GM23338 (cell line): ENCODE data around the gene ZNF142. TPM values are rescaled to one million over a fixed set of nuclear protein-coding genes. Genes with fewer than 3 reads are reported as not detected.

Experiments
- ATAC-seq: fragments of 200-7000 bp; cut with Tn5 transposase; 3 replicates; pipeline ENCODE4 v1.9.1; 2020
- DNase-seq: peaks from one replicate; pipeline ENCODE4 v3.0.0-alpha.2; 2015; ENCODE audit warnings: low spot score
- H2AFZ ChIP-seq: fragments of 200-600 bp; sonication (generic); 2 replicates; pipeline ENCODE4 v1.8.0; 2016; ENCODE audit warnings: antibody characterized with exemption, mild to moderate bottlenecking, moderate library complexity
- H3F3A ChIP-seq: fragments of 200-600 bp; sonication (generic); replicated peaks from 2 replicates; pipeline ENCODE4 v1.8.0; 2017; ENCODE audit warnings: antibody characterized with exemption, mixed run types, low read depth
- H3K27ac ChIP-seq: fragments of 200-600 bp; sonication (generic); 2 replicates; pipeline ENCODE4 v1.6.1; 2016; ENCODE audit warnings: low read depth
- H3K27me3 ChIP-seq: fragments of 200-600 bp; sonication (generic); 2 replicates; pipeline ENCODE4 v1.8.0; 2016; ENCODE audit warnings: mild to moderate bottlenecking, mixed run types, moderate library complexity; ENCODE audit not compliant: insufficient read depth
- H3K36me3 ChIP-seq: fragments of 200-600 bp; sonication (generic); 2 replicates; pipeline ENCODE4 v1.8.0; 2016; ENCODE audit warnings: mild to moderate bottlenecking; ENCODE audit not compliant: insufficient read depth
- H3K4me1 ChIP-seq: fragments of 200-600 bp; sonication (generic); 2 replicates; pipeline ENCODE4 v1.8.0; 2016; ENCODE audit warnings: mild to moderate bottlenecking, moderate library complexity; ENCODE audit not compliant: insufficient read depth
- H3K4me2 ChIP-seq: fragments of 200-600 bp; sonication (generic); 2 replicates; pipeline ENCODE4 v1.7.1; 2017; ENCODE audit warnings: mixed run types
- H3K4me3 ChIP-seq: fragments of 200-600 bp; sonication (generic); 2 replicates; pipeline ENCODE4 v1.6.1; 2016; ENCODE audit warnings: mixed run types
- H3K79me2 ChIP-seq: fragments of 200-600 bp; sonication (generic); replicated peaks from 2 replicates; pipeline ENCODE4 v1.8.0; 2017; ENCODE audit warnings: mild to moderate bottlenecking; ENCODE audit not compliant: insufficient read depth
- H3K9me2 ChIP-seq: fragments of 200-600 bp; sonication (generic); 2 replicates; pipeline ENCODE4 v1.8.0; 2017; ENCODE audit not compliant: insufficient read depth
- H4K20me1 ChIP-seq: fragments of 200-600 bp; sonication (generic); replicated peaks from 2 replicates; pipeline ENCODE4 v1.8.0; 2017; ENCODE audit warnings: mild to moderate bottlenecking; ENCODE audit not compliant: insufficient read depth
- H3K27ac Mint-ChIP-seq: 2 replicates; pipeline ENCODE4 v1.8.0; 2020; ENCODE audit warnings: inconsistent platforms, mild to moderate bottlenecking, moderate library complexity, mixed read lengths
- H3K27me3 Mint-ChIP-seq: 3 replicates; pipeline ENCODE4 v1.8.0; 2022; ENCODE audit warnings: low read depth, mild to moderate bottlenecking, moderate library complexity, mixed read lengths, inconsistent platforms; ENCODE audit not compliant: insufficient read depth, poor library complexity
- H3K36me3 Mint-ChIP-seq: 3 replicates; pipeline ENCODE4 v1.8.0; 2021; ENCODE audit warnings: low read depth, mild to moderate bottlenecking, inconsistent platforms, moderate library complexity, mixed read lengths
- H3K4me1 Mint-ChIP-seq: 3 replicates; pipeline ENCODE4 v1.8.0; 2020; ENCODE audit warnings: mild to moderate bottlenecking, inconsistent platforms, mixed read lengths
- H3K4me3 Mint-ChIP-seq: 3 replicates; pipeline ENCODE4 v1.8.0; 2021; ENCODE audit warnings: moderate library complexity, mild to moderate bottlenecking, inconsistent platforms, mixed read lengths
- H3K9me3 Mint-ChIP-seq: 3 replicates; pipeline ENCODE4 v1.8.0; 2020; ENCODE audit warnings: moderate library complexity, mild to moderate bottlenecking, inconsistent platforms, mixed read lengths
- CREB1 ChIP-seq: fragments of 250-450 bp; sonication (Bioruptor Pico); IDR thresholded peaks from 2 replicates; pipeline ENCODE4 v1.5.0; 2020; ENCODE audit warnings: low read depth, mild to moderate bottlenecking, moderate library complexity
- EZH2phosphoT487 ChIP-seq: fragments of 200-600 bp; sonication (generic); IDR thresholded peaks from one replicate; pipeline ENCODE4 v1.8.1; 2018; ENCODE audit warnings: antibody characterized with exemption; ENCODE audit not compliant: unreplicated experiment
- NANOG ChIP-seq: IDR thresholded peaks from 2 replicates; pipeline ENCODE4 v1.6.1; 2016; ENCODE audit warnings: antibody characterized with exemption, borderline replicate concordance
- POLR2AphosphoS5 ChIP-seq: IDR thresholded peaks from 2 replicates; pipeline ENCODE4 v1.6.1; 2016; ENCODE audit warnings: antibody characterized with exemption, low read depth
- STAT1 ChIP-seq: IDR thresholded peaks from one replicate; pipeline ENCODE4 v1.6.1; 2016; ENCODE audit warnings: antibody characterized with exemption; ENCODE audit not compliant: unreplicated experiment
- ZNF114 ChIP-seq: fragments of 250-450 bp; sonication (Bioruptor Pico); IDR thresholded peaks from 2 replicates; pipeline ENCODE4 v1.5.0; 2020; ENCODE audit warnings: mild to moderate bottlenecking, moderate library complexity
- polyA plus RNA-seq: library from polyadenylated mRNA; unstranded; fragments of >200 nt; fragmentation: Nextera tagmentation; extraction: Ambion mirVana; gene quantifications from 2 replicates; pipeline ENCODE4 v1.2.1, GENCODE V29; 2016
- total RNA-seq: library from RNA; depleted of rRNA; stranded (reverse); fragments of >200 nt; shearing (Covaris generic); gene quantifications from 2 replicates; pipeline ENCODE4 v1.2.3, GENCODE V29; 2014
- TF ChIP-seq, protein P1 (sequence below): IDR thresholded peaks from 2 replicates; pipeline ENCODE4 v1.6.1; 2016; ENCODE audit warnings: antibody characterized with exemption
- TF ChIP-seq, protein P2 (sequence below): IDR thresholded peaks from one replicate; pipeline ENCODE4 v1.6.1; 2018; ENCODE audit warnings: antibody characterized with exemption; ENCODE audit not compliant: unreplicated experiment
- TF ChIP-seq, protein P3 (sequence below): fragments of 250-450 bp; sonication (Bioruptor Pico); IDR thresholded peaks from 2 replicates; pipeline ENCODE4 v1.5.0; 2020; ENCODE audit warnings: mild to moderate bottlenecking, moderate library complexity
- TF ChIP-seq, protein P4 (sequence below), 2 experiments: fragments of 200-600 bp in 1 of 2; sonication (generic) in 1 of 2; conservative IDR thresholded peaks; 2 replicates each; pipeline versions ENCODE4 v1.5.1 to v1.6.1; 2016 to 2017; ENCODE audit warnings: antibody characterized with exemption in 2 of 2, low read depth in 2 of 2, mild to moderate bottlenecking in 2 of 2, moderate library complexity in 1 of 2

Gene ZNF142
- total and polyA plus RNA-seq, 2 experiments from 2014 or later, result 14.9 to 32.8 TPM

DNA sequence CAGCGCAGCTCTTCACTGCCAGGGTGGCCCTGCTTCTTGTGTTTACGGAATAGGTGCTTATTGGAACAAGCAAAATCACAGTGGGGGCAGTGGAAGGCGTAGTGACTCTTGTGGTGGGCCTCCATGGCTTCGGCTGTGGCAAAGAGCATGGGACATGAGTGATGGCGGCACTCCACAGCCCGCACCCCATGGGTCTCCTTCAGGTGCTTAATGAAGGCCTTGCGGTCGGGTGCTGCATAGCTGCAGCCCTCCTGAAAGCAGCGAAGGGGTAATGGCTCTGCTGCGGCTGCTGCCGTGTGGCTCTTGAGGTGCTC, 10.7 kb downstream of the ZNF142 start:
- H3K36me3 ChIP-seq, result peaks cover 56% of the 10 kb centered on the region
- no peaks in the 10 kb centered on the region for H3K9me2 ChIP-seq
- Mint-ChIP-seq H3K4me1 (no peaks in the 10 kb centered on the region), H3K9me3 (no peaks in the 10 kb centered on the region), H3K4me3 (no peak overlapping the region), H3K36me3 (peaks cover 78% of the 10 kb centered on the region), H3K27me3 (peaks cover 3% of the 10 kb centered on the region), H3K27ac (no peak overlapping the region)
- no peak overlapping the region for H3K4me3 ChIP-seq
- TF ChIP-seq ZNF114 (CRISPR knock-in tag), result no peak
- no peak for TF ChIP-seq POLR2AphosphoS5
- TF ChIP-seq, protein P1, sequence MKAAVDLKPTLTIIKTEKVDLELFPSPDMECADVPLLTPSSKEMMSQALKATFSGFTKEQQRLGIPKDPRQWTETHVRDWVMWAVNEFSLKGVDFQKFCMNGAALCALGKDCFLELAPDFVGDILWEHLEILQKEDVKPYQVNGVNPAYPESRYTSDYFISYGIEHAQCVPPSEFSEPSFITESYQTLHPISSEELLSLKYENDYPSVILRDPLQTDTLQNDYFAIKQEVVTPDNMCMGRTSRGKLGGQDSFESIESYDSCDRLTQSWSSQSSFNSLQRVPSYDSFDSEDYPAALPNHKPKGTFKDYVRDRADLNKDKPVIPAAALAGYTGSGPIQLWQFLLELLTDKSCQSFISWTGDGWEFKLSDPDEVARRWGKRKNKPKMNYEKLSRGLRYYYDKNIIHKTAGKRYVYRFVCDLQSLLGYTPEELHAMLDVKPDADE, result no peak
- TF ChIP-seq STAT1, result no peak
- TF ChIP-seq EZH2phosphoT487, result no peak
- TF ChIP-seq, protein P2, sequence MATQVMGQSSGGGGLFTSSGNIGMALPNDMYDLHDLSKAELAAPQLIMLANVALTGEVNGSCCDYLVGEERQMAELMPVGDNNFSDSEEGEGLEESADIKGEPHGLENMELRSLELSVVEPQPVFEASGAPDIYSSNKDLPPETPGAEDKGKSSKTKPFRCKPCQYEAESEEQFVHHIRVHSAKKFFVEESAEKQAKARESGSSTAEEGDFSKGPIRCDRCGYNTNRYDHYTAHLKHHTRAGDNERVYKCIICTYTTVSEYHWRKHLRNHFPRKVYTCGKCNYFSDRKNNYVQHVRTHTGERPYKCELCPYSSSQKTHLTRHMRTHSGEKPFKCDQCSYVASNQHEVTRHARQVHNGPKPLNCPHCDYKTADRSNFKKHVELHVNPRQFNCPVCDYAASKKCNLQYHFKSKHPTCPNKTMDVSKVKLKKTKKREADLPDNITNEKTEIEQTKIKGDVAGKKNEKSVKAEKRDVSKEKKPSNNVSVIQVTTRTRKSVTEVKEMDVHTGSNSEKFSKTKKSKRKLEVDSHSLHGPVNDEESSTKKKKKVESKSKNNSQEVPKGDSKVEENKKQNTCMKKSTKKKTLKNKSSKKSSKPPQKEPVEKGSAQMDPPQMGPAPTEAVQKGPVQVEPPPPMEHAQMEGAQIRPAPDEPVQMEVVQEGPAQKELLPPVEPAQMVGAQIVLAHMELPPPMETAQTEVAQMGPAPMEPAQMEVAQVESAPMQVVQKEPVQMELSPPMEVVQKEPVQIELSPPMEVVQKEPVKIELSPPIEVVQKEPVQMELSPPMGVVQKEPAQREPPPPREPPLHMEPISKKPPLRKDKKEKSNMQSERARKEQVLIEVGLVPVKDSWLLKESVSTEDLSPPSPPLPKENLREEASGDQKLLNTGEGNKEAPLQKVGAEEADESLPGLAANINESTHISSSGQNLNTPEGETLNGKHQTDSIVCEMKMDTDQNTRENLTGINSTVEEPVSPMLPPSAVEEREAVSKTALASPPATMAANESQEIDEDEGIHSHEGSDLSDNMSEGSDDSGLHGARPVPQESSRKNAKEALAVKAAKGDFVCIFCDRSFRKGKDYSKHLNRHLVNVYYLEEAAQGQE, result no peak
- TF ChIP-seq, protein P3, sequence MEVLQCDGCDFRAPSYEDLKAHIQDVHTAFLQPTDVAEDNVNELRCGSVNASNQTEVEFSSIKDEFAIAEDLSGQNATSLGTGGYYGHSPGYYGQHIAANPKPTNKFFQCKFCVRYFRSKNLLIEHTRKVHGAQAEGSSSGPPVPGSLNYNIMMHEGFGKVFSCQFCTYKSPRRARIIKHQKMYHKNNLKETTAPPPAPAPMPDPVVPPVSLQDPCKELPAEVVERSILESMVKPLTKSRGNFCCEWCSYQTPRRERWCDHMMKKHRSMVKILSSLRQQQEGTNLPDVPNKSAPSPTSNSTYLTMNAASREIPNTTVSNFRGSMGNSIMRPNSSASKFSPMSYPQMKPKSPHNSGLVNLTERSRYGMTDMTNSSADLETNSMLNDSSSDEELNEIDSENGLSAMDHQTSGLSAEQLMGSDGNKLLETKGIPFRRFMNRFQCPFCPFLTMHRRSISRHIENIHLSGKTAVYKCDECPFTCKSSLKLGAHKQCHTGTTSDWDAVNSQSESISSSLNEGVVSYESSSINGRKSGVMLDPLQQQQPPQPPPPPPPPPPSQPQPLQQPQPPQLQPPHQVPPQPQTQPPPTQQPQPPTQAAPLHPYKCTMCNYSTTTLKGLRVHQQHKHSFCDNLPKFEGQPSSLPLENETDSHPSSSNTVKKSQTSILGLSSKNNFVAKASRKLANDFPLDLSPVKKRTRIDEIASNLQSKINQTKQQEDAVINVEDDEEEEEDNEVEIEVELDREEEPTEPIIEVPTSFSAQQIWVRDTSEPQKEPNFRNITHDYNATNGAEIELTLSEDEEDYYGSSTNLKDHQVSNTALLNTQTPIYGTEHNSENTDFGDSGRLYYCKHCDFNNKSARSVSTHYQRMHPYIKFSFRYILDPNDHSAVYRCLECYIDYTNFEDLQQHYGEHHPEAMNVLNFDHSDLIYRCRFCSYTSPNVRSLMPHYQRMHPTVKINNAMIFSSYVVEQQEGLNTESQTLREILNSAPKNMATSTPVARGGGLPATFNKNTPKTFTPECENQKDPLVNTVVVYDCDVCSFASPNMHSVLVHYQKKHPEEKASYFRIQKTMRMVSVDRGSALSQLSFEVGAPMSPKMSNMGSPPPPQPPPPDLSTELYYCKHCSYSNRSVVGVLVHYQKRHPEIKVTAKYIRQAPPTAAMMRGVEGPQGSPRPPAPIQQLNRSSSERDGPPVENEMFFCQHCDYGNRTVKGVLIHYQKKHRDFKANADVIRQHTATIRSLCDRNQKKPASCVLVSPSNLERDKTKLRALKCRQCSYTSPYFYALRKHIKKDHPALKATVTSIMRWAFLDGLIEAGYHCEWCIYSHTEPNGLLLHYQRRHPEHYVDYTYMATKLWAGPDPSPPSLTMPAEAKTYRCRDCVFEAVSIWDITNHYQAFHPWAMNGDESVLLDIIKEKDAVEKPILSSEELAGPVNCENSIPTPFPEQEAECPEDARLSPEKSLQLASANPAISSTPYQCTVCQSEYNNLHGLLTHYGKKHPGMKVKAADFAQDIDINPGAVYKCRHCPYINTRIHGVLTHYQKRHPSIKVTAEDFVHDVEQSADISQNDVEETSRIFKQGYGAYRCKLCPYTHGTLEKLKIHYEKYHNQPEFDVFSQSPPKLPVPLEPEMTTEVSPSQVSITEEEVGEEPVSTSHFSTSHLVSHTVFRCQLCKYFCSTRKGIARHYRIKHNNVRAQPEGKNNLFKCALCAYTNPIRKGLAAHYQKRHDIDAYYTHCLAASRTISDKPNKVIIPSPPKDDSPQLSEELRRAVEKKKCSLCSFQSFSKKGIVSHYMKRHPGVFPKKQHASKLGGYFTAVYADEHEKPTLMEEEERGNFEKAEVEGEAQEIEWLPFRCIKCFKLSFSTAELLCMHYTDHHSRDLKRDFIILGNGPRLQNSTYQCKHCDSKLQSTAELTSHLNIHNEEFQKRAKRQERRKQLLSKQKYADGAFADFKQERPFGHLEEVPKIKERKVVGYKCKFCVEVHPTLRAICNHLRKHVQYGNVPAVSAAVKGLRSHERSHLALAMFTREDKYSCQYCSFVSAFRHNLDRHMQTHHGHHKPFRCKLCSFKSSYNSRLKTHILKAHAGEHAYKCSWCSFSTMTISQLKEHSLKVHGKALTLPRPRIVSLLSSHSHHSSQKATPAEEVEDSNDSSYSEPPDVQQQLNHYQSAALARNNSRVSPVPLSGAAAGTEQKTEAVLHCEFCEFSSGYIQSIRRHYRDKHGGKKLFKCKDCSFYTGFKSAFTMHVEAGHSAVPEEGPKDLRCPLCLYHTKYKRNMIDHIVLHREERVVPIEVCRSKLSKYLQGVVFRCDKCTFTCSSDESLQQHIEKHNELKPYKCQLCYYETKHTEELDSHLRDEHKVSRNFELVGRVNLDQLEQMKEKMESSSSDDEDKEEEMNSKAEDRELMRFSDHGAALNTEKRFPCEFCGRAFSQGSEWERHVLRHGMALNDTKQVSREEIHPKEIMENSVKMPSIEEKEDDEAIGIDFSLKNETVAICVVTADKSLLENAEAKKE, result no peak
- TF ChIP-seq CREB1 (CRISPR knock-in tag), result no peak
- TF ChIP-seq, protein P4, sequence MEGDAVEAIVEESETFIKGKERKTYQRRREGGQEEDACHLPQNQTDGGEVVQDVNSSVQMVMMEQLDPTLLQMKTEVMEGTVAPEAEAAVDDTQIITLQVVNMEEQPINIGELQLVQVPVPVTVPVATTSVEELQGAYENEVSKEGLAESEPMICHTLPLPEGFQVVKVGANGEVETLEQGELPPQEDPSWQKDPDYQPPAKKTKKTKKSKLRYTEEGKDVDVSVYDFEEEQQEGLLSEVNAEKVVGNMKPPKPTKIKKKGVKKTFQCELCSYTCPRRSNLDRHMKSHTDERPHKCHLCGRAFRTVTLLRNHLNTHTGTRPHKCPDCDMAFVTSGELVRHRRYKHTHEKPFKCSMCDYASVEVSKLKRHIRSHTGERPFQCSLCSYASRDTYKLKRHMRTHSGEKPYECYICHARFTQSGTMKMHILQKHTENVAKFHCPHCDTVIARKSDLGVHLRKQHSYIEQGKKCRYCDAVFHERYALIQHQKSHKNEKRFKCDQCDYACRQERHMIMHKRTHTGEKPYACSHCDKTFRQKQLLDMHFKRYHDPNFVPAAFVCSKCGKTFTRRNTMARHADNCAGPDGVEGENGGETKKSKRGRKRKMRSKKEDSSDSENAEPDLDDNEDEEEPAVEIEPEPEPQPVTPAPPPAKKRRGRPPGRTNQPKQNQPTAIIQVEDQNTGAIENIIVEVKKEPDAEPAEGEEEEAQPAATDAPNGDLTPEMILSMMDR (conservative IDR thresholded peaks at IDR 0.05; ENCODE audit: low read depth in 2 of 2), result no peak
- TF ChIP-seq NANOG, result no peak
- H3F3A ChIP-seq, result no peaks in the 10 kb centered on the region
- H3K4me2 ChIP-seq, result no peak overlapping the region
- no peak overlapping the region for H3K27ac ChIP-seq
- H3K79me2 ChIP-seq, result 0 out of 2 replicates have a peak, but pooled peaks cover 7% of the 10 kb centered on the region
- DNase-seq, result no peak
- no peak overlapping the region for H2AFZ ChIP-seq
- H3K27me3 ChIP-seq, result no peaks in the 10 kb centered on the region
- H4K20me1 ChIP-seq, result peaks cover 20% of the 10 kb centered on the region
- ATAC-seq, result peak; percentile 41
- H3K4me1 ChIP-seq, result no peaks in the 10 kb centered on the region
